Adrenal gland (tissue), 5 donors: Measurements from ENCODE around the gene CLNS1A.

Source experiments
- CTCF ChIP-seq, 6 experiments: fragments of 450-650 bp in 4 of 6; fragments of 200-600 bp in 2 of 6; sonication (generic) in 1 of 6; IDR thresholded peaks; 1 replicate in 5 of 6; 2 replicates in 1 of 6; pipeline versions ENCODE4 v1.5.1 to v1.8.0; 2016 to 2021; ENCODE audit warnings: antibody characterized with exemption in 6 of 6, mild to moderate bottlenecking in 2 of 6, moderate library complexity in 1 of 6
- POLR2A ChIP-seq, 2 donors: fragments of 450-650 bp; IDR thresholded peaks; one replicate each; pipeline ENCODE4 v1.6.1; 2017; ENCODE audit warnings: antibody characterized with exemption in 2 of 2, mild to moderate bottlenecking in 2 of 2, moderate library complexity in 1 of 2
- donor health status: DM: no; HTN: no; CAD: no.

GRCh38 chr11:77665240-77665965 is 27.8 kb upstream of the CLNS1A start:
- TF ChIP-seq POLR2A (IDR thresholded peaks at IDR 0.05): no peak
- no peak for TF ChIP-seq CTCF (IDR thresholded peaks at IDR 0.05)
